Nucleus accumbens (tissue), 56 donors: ENCODE measurements around the gene SLC25A41.
"Not testable (repeated sequence)": the region's sequence is repeated elsewhere in the genome, so short reads cannot be mapped to it uniquely, and the experiment has no call there.

Experiments
- DNase-seq, 56 donors: peaks; one replicate each; lab custom pipeline; 2025; lab: John Stamatoyannopoulos, UW

SLC25A41 gene

DNA sequence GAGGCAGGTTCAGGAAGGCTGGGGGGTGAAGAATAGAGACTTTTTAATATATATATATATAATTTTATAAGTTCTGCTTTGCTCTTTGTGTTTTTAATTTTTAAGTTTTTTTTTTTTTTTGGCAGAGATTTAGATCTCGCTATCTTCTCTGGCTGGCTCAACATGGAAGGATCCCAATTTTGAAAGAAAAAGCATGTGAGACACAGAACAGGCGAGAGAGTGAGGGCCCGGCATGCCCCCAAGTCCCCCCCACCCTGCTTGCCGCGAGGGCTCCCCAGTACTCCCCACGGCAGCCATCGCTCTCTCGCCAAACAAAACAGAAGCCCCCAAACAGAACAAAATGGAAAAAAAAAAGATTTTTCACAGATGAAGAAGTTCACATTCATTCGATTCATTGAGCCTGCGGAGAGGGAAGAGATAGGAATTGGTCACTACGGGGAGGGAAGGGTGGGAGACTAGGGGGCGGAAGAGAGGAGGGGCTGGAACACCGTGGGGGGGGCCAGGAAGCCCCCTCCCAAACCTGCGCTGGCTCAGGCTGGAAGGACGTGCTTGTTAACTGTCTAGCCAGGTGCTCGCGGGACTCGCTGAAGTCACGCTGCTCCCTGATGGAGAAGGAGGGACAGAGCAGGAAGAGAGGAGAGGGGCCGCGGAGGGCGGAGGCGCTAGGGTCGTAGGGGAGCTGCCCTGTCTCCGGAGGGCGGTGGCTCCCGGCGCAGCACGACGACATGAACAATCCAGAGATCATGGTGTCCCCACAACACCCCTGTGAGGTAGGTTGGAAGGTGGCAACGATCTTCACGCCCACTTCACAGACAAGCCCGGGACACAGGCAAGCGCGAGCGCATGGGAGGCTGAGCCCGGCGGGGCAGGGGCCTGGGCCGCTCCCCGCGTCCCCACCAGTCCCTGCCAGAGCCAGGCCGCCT is 19.6 kb downstream of the SLC25A41 start:
- DNase-seq = no peak

DNA sequence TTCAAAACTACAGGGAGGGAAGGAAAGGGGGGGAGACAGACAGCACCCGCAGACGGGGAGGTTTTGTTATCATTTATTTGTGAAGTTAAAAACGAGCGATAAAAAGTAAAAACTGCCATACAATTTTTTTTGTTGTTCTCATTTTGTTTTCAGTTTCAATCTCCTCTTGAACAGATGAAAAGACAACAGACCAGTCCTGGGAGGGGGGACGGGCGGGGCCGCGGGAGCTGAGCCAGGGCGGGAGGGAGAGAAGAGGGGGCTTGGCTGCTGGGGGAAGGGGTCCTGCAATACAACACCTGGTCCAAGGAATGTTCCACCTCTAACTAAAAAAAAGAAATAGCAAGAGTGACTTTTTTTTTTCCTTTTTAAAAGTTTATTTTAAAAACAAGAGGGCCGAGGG is 20.3 kb downstream of the SLC25A41 start:
- no peak for DNase-seq

DNA sequence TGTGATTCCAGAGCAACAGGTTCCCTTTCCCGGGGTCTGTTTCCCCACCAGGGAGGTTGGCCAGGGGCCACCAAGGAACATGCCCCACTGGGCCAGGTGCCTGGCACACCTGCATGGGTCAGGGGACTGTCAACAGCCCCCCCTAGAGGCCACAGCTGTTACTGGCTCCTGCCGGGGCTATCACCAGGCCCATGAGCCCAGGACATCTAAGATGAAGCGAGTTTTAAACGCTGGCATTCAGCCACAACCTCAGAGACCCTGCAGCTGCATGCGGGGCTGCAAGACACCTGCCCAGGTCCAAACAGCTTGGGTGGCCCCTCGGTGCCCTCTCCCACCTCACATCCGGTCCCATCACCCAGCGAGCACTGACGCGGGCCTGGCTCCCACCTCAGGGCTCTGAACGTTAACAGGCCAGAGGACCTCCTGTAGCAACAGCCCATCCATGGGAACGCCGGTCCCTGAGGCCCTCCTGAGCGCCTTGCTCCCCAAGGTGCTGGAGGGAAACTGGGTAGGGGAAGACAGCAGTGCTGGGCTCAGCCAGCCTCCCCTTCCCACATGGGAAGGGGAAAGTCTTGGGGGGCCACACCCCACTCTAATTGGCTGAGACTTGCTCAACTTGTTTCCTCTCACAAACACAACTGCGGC is 21.0 kb downstream of the SLC25A41 start:
- peak in 3 of 56 donors; percentile 3 to 22 (median 8) for DNase-seq

DNA sequence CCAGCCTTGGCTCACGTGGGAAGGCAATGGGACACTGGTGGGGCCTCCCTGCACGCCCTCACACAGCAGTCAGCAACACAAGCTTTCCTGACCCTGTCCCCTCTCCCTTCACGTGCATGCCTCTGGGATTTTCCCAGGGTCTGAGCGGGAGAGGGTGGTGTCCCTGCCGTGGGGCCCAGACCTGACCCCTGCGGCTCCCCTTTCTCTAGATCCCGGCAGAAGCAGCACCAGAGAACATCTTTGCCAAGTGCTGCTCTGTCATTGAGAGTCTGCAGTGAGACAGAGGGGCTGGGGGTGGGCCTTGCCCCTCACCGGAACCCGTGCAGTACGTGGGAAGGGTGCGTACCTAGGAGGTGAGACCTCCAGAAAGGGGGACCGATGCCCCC is 21.5 kb downstream of the SLC25A41 start:
- DNase-seq = no peak

DNA sequence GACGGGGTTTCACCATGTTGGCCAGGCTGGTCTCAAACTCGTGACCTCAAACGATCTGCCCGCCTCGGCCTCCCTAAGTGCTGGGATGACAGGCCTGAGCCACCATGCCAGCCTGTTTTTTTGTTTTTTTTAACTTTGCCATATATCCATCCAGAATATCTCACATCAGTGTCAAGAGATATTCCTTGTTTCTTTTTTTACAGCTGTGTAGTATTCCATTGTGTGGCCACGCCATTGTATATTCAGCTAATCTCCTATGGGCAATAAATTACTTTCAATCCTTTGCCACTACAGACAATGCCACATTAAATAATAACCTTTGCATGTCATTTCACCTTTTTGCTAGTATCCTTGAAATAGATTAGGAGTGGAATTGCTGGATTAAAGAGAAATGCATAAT is 24.2 kb downstream of the SLC25A41 start:
- no peak for DNase-seq

DNA sequence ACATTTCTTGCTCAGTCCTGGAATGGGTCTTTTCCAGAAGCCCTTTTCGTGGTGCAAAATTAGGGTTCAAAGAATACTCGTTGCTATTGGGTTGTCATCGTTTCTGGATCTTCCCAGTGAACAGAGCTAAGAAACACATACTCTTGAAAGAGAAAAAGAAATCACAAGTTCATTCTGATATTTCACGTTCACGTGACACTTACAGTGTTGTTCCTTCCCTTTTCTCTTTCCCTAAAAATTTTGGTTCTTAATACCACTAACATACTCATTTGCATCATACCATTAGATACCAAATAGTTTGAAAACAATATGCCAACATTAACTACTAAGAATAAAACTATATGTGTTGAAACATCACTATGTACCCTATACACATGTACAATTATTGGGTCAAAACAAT is 27.2 kb downstream of the SLC25A41 start:
- DNase-seq = no peak

DNA sequence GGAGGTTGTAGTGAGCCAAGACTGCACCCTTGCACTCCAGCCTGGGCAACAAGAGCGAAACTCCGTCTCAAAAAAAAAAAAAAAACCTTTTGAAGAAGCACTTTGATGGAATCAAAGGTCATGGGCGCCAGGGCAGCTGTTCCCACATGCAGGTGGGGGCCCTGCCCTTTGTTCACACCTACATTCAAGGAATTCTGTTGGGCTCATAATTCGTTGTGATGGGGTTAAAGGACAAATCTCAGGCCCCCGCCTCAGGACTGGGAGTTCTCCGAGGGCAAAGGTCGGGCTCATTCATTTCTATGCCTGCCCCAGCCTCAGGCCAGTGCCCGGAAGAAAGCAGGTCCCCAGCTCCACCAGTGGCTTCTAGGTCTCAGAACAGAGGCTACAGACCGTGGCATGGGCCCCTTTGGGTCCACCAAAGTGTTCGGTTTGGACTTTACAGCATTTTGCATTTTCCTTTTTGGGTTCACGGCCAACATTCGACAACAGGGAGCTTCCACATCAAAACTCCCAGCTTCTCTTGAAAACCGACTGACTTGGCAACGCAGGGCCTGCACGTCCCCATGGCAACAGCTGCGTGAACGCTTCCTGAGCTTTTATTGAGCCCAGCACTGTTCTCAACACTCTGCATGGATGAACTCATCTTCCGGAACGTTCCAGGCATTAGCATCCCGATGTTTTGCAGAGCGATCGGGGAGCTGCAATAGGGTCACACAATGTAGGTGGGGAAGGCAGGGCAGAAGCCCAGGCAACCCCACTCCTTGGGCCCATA is 30.5 kb downstream of the SLC25A41 start:
- DNase-seq = peak in 52 of 56 donors; percentile 17 to 93 (median 68)

DNA sequence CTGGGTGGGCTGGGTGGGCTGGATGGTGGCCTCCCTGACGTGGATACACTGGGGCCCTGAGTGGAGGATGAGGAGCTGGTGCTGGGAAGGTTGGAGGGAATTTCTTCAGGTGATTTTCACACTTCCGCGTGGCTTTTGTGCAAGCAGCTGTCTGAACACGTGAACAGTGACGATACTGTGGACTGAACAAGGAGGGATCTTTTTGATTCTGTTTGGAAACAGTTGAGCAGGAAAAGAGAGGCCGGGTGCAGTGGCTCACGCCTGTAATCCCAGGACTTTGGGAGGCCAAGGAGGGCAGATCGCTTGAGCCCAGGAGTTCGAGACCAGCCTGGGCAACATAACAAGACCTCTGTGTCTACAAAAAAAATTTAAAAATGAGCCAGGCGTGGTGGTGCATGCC is 31.5 kb downstream of the SLC25A41 start:
- DNase-seq = no peak

DNA sequence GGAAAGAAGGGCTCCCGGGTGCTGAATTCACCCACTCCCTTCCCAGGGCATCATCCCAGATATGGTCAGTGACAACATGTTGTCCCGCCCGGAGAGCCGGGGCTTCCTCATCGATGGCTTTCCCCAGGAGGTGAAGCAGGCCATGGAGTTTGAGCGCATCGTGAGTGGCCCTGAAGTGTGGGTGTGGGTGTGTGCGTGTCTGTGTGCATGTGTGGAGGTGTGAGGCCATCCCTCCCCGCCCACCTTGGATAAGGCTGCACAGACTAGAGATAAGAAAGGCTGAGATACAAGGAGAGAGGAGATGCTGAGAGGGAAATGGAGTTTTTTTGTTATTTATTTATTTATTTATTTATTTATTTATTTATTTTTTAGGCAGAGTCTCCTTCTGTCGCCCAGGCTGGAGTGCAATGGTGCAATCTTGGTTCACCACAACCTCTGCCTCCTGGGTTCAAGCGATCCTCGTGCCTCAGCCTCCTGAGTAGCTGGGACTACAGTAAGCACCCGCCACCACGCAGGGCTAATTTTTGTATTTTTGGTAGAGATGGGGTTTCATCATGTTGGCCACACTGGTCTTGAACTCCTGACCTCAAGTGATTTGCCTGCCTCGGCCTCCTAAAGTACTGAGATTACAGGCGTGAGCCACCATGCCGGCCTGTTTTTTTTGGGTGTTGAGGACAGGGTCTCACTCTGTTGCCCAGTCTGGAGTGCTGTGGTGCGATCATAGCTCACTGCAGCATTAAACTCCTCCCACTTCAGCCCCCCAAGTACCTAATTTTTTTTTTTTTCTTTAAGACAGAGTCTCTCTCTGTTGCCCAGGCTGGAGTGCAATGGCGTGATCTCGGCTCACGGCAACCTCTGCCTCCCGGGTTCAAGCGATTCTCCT is 33.3 kb downstream of the SLC25A41 start:
- DNase-seq = not testable (repeated sequence)

DNA sequence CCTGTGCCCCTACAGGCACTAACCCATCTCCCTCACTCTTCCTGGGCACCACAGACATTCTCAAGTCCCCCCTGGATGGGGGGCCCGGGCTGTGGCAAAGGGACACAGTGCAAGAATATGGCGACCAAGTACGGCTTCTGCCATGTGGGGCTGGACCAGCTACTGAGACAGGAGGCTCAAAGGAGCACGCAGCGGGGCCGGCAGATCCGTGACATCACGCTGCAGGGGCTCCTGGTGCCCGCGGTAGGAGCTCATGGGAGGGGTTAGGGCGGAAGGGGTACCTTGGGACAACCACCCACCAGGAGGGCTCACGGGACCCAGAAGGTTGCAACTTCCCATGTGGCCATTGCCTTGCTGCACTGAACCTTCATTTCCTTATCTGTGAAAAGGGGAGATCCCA is 37.3 kb downstream of the SLC25A41 start:
- DNase-seq = no peak

DNA sequence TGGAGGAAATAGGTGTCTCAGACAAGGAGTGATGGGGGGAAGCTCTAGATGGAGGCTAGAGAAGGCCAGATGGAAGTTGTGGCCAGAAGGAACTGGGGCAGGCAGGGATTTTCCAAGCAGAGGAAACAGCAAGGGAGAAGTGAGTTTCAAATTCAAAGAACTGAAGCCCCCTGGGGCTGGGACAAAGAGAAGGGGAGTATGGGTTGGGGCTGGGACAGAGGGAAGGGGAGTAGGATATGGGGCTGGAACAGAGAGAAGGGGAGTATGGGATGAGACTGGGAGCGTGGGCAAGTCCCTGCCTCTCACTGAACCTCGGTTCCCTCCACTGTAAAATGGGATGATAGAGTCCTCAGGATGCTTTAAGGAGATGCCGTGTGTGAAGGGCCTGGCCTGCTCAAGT is 38.7 kb downstream of the SLC25A41 start:
- DNase-seq = no peak

DNA sequence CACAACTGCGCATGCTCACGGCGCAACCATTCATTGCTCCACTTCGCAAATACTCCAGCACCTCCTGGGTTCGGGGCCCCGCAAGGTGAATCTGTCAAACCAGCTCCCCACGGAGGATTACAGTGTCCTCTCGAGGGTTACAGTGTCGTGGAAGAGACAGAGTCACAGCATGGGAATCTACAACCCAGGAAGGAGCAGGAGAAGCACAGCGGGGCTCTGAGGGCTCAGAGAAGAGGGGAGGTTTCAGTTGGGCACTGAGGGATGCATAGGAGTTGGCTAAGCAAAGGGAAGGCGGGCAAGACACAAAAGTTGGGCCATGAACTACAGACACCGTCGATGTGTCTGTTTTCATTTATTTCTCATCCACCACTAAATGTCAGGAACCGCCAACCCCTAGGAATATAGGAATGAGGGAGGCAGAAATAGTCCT is 39.6 kb downstream of the SLC25A41 start:
- DNase-seq = no peak

DNA sequence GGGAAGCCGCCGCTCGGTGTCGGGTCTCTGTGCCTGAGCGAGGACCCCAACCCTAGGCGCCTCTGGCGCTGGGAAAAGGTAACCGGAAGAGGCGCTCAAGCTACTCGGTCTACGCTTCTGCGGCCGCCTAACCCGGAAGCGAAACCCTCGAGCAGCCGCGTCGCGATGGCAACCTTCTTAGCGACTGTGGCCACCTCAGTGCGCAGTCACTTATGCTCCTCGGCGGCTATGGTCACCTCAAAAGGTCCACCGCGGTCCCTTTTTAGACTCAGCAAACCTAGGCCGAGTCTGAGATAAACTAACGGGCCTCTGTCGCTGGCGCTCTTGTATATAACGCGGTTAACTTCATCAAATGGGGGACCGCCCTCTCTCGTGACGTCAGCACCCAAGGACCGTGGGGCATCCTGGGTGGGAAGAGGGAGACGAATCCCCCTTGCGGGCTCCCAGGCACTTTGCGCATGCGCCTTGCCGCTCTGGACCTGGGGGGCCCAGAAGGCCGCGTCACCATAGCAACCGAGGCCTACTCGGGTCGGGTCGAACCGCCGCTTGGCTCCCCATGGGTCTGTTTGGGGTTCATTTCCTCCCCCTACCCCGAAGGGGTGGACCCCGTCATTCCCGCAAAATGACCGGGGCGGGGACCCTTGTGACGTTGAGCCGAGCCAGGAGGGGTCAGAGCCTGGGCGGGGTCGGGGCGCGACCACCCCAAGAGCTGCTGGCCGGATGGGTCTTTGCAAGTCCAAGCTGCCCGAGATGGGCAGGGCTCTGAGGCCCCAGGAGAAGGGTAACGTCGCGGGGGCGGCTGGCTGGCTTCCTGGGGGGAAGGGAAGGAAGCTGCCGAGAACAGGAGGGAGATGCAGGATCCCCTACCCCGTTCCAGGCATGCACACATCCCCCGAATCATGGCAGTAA is 40.2 kb downstream of the SLC25A41 start, which contains the start of gene GTF2F1:
Gene GTF2F1 (minus strand): TSS at position 91 of the 909 bp plus-strand sequence. CDS start 169 bp downstream, outside the sequence.
- peak; percentile 60 to 98 (median 94) for DNase-seq

DNA sequence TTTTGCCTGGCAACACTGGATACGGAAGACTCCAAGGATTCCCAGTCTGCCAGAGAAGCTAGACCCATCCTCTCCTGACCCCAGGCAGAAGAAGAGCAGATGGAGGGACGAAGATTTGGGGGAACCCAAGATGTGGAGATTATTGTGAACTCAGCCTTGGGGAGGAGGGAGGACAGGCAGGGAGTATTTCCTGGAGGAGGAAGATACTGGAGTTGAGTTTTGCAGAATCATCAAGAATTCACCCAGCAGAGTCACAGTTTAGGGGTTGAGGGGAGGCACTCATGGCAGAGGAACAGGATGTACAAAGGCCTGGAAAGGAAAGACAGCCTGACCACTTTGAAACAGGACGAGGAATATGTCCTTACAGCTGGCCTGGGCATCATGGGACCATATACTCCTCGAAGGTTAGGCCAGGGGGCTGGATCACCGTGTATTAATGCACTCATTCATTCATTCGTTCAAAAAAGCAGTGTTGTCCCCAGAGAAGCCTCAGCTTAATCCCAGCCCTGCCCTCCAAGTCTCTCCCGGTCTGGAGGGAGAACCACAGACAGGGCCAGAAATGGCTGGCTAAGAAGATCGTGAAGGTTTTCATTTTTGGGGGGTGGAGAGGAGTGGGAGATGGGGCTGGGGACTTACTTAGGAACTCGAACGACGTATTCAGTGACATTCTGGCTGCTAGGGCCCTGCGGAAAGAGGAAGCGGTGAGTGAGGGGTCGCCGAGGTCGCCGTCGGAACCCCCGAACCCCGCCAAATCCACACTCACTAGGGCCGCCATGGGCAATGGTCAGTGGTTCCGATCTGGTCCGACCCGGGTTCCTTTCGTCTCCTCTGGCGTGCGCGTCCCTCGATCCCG is 41.1 kb downstream of the SLC25A41 start:
- DNase-seq = no peak

DNA sequence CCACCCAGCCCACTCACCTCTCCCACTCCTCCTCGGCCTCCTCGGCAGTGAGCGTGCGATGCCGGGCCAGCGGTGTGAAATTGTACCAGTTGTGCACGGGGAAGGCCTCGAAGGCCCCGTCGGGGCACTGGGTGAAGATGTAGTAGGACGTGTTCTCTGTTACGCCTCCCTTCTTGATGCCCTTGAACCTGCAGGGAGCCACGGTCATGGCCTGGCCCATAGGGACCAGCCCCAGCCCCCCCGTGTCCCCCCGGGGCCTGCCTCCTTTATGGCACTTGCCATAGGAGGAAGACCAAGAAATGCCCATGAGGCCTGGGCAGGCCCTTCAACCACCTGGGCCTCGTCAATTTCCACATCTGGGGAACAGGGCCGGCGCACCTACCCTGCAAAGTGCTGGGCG is 46.2 kb downstream of the SLC25A41 start:
- DNase-seq = no peak

DNA sequence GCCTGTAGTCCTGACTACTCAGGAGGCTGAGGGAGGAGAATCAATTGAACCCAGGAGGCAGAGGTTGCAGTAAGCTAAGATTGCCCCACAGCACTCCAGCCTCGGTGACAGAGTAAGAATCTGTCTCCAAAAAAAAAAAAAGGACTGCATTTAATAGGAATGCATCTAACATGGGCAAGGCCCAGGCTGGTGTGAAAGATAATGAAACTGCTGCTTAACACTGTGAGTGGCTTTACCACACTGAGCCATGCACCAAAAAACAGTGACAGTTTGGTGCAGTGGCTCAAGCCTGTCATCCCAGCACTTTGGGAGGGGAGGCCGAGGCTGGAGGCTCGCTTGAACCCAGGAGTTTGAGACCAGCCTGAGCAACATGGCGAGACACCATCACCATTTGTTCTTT is 49.2 kb downstream of the SLC25A41 start:
- no peak for DNase-seq

DNA sequence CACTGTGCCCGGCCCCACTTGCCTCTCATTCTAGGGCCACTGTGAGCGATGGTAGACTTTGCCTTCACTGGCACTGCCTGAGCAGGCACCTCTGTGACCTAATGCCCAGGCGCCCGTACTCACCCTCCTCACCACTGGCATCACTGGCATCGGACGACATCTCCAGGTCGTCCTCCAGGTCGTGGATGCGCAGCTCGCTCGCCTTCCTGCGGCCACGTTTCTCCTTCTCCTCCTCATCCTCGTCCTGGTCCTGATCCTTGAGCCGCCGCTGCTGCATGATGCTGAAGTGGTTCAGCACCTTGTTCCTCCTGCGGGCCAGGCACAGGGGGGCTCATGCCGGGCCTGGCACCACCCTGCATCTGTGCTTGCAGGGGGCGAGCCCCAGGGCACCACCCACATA is 50.4 kb downstream of the SLC25A41 start:
- DNase-seq = no peak
